ENCODE measurements around the gene BUB1. TPM values are rescaled to one million over a fixed set of nuclear protein-coding genes. Genes with fewer than 3 reads are reported as not detected.

The BUB1 gene
- total RNA-seq, 1 donor from 2014 or later: 10.0 TPM

DNA sequence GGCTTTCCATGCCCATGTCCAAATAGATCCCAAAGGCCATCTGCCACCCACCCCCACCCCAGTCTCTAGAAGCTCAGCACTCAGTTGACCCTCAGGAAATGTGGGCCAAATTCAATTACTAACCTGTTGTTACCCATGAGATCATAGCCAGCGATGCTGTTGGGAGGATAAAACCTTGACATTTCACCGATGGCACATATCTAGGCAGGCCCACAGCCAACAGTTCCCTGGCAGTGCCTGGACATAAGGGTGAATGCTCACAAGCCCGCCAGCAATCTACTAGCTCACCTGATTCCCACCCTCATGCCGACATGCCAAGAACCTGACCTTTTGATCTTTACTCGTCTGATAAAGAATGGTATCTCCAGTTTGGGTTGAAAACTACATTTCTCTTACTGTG, 42.7 kb upstream of the BUB1 start:
- TF ChIP-seq, protein P1, sequence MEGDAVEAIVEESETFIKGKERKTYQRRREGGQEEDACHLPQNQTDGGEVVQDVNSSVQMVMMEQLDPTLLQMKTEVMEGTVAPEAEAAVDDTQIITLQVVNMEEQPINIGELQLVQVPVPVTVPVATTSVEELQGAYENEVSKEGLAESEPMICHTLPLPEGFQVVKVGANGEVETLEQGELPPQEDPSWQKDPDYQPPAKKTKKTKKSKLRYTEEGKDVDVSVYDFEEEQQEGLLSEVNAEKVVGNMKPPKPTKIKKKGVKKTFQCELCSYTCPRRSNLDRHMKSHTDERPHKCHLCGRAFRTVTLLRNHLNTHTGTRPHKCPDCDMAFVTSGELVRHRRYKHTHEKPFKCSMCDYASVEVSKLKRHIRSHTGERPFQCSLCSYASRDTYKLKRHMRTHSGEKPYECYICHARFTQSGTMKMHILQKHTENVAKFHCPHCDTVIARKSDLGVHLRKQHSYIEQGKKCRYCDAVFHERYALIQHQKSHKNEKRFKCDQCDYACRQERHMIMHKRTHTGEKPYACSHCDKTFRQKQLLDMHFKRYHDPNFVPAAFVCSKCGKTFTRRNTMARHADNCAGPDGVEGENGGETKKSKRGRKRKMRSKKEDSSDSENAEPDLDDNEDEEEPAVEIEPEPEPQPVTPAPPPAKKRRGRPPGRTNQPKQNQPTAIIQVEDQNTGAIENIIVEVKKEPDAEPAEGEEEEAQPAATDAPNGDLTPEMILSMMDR (IDR thresholded peaks at IDR 0.05; ENCODE audit: partially characterized antibody, unreplicated experiment): no peak
- DNase-seq: no peak
- no peak overlapping the region for H3K4me3 Mint-ChIP-seq (ENCODE audit: unreplicated experiment)
- H3K4me1 Mint-ChIP-seq (ENCODE audit: low read depth, unreplicated experiment): no peaks in the 10 kb centered on the region
- no peak overlapping the region for H3K27ac Mint-ChIP-seq (ENCODE audit: unreplicated experiment)
- H3K27me3 Mint-ChIP-seq (ENCODE audit: unreplicated experiment): no peaks in the 10 kb centered on the region
- no peaks in the 10 kb centered on the region for H3K9me3 Mint-ChIP-seq (ENCODE audit: unreplicated experiment)
- H3K36me3 Mint-ChIP-seq (ENCODE audit: unreplicated experiment): no peaks in the 10 kb centered on the region

DNA sequence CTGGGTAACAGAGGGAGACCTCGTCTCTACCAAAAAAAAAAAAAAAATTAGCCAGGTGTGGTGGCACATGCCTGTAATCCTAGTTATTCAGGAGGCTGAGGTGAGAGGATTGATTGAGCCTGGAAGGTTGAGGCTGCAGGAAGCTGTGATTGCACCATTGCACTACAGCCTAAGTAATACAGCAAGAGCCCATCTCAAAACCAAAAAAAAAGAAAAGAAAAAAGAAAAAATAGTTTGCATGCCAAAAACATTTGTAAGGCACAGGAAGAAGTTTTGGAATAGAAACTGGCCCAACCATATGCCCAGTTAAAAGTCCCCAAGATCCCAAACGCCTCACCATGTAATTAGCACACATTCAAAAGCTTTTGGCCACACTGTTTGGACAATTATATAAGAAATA, 41.1 kb upstream of the BUB1 start:
- H3K36me3 Mint-ChIP-seq (ENCODE audit: unreplicated experiment): no peaks in the 10 kb centered on the region
- no peaks in the 10 kb centered on the region for H3K9me3 Mint-ChIP-seq (ENCODE audit: unreplicated experiment)
- no peak for DNase-seq
- no peak overlapping the region for H3K27ac Mint-ChIP-seq (ENCODE audit: unreplicated experiment)
- no peaks in the 10 kb centered on the region for H3K4me1 Mint-ChIP-seq (ENCODE audit: low read depth, unreplicated experiment)
- no peak overlapping the region for H3K4me3 Mint-ChIP-seq (ENCODE audit: unreplicated experiment)
- H3K27me3 Mint-ChIP-seq (ENCODE audit: unreplicated experiment): no peaks in the 10 kb centered on the region
- TF ChIP-seq, protein P1 (IDR thresholded peaks at IDR 0.05; ENCODE audit: partially characterized antibody, unreplicated experiment): no peak

DNA sequence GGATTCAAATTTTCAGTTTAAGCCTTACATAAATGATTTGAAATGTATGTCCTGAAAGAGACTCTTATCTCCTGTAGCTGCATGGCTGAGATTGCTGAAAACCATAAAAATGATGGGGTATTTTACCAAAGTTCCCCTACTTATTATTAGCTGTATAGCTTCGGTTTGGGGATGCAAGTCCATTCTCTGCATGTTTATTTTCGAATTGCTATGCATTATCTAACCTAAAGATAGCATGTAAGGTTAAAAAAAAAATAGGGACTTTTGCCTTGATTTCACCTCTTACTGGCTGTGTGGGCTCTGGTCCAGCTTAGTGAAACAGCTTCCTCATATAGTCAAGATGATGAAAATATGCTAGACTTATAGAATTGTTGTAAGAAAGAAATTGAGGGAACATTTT, 40.5 kb upstream of the BUB1 start:
- TF ChIP-seq, protein P1 (IDR thresholded peaks at IDR 0.05; ENCODE audit: partially characterized antibody, unreplicated experiment): no peak
- no peak overlapping the region for H3K27ac Mint-ChIP-seq (ENCODE audit: unreplicated experiment)
- no peak overlapping the region for H3K4me3 Mint-ChIP-seq (ENCODE audit: unreplicated experiment)
- no peaks in the 10 kb centered on the region for H3K9me3 Mint-ChIP-seq (ENCODE audit: unreplicated experiment)
- H3K4me1 Mint-ChIP-seq (ENCODE audit: low read depth, unreplicated experiment): no peaks in the 10 kb centered on the region
- H3K27me3 Mint-ChIP-seq (ENCODE audit: unreplicated experiment): no peaks in the 10 kb centered on the region
- no peak for DNase-seq
- H3K36me3 Mint-ChIP-seq (ENCODE audit: unreplicated experiment): no peaks in the 10 kb centered on the region

DNA sequence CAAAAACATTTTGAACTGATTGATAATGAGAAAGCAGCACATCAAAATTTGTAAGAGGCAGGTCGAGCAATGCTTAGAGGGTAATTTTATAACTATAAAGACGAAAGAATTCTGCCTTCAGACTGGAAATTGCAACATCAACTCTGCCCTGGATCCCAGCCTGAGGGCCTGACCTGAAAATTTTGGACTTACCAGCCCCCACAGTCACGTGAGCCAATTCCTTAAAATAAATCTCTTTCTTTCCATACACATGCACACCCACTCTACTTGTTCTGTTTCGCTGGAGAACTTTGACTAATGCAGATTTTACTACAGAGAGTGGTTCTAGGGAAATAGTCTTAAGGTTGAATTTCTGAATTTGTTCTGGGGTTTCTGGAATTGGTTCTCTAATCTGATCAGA, 39.9 kb upstream of the BUB1 start:
- Mint-ChIP-seq H3K27ac (ENCODE audit: unreplicated experiment) (no peak overlapping the region), H3K4me3 (ENCODE audit: unreplicated experiment) (no peak overlapping the region), H3K36me3 (ENCODE audit: unreplicated experiment) (no peaks in the 10 kb centered on the region), H3K4me1 (ENCODE audit: low read depth, unreplicated experiment) (no peaks in the 10 kb centered on the region), H3K27me3 (ENCODE audit: unreplicated experiment) (no peaks in the 10 kb centered on the region), H3K9me3 (ENCODE audit: unreplicated experiment) (no peaks in the 10 kb centered on the region)
- no peak for DNase-seq
- TF ChIP-seq, protein P1 (IDR thresholded peaks at IDR 0.05; ENCODE audit: partially characterized antibody, unreplicated experiment): no peak

DNA sequence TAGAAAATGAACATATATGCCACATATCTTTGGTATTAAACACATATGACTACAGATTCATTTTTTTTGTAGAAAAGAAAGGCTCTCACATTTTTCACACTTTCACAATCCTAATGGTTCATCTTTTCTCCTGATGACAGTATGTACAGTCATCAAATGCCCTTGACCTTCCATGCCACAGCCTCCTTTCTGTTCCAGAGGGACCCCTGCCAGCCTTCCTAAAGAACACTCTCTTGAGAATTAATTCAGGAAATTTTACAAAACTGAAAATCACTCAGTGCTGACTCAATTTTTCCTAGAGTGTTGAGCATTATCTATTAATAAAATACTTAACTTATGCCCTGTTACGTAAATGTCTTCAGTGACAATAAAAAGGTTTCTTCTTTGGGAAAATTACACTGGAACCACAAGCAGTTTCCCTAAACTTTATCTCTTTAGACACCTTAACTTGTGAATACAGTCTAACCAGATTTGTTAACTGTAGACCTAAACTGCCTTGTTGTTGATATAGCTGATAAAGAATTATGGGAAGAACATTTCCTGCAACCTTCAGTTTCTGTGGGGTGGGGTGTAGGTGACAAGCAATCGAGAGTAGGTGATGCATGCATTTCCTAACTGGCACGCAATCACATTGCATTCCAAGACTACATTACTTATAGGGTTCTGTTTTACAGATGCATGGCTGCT, 39.2 kb upstream of the BUB1 start:
- TF ChIP-seq, protein P1 (IDR thresholded peaks at IDR 0.05; ENCODE audit: partially characterized antibody, unreplicated experiment): no peak
- no peak overlapping the region for H3K27ac Mint-ChIP-seq (ENCODE audit: unreplicated experiment)
- no peak for DNase-seq
- no peaks in the 10 kb centered on the region for H3K36me3 Mint-ChIP-seq (ENCODE audit: unreplicated experiment)
- no peaks in the 10 kb centered on the region for H3K4me1 Mint-ChIP-seq (ENCODE audit: low read depth, unreplicated experiment)
- H3K9me3 Mint-ChIP-seq (ENCODE audit: unreplicated experiment): no peaks in the 10 kb centered on the region
- H3K27me3 Mint-ChIP-seq (ENCODE audit: unreplicated experiment): no peaks in the 10 kb centered on the region
- H3K4me3 Mint-ChIP-seq (ENCODE audit: unreplicated experiment): no peak overlapping the region

All from glutamatergic neuron (in vitro differentiated cells).